GM19043 (cell line): Measurements from ENCODE around the gene CROCC2.

Source experiments
- ATAC-seq: cut with Tn5 transposase; IDR thresholded peaks from one replicate; pipeline ENCODE4 v1.9.1; 2021; ENCODE audit warnings: low read depth; ENCODE audit not compliant: unreplicated experiment

Gene CROCC2

GRCh38 chr2:240919786-240920782 lies 13.9 kb downstream of the CROCC2 start:
- ATAC-seq, result no peak

GRCh38 chr2:240920783-240921231 lies 14.7 kb downstream of the CROCC2 start:
- ATAC-seq, result no peak

GRCh38 chr2:240921311-240921994 lies 15.3 kb downstream of the CROCC2 start:
- ATAC-seq, result no peak

GRCh38 chr2:240921995-240922244 lies 15.8 kb downstream of the CROCC2 start:
- no peak for ATAC-seq

GRCh38 chr2:240922245-240922981 lies 16.3 kb downstream of the CROCC2 start:
- no peak for ATAC-seq

GRCh38 chr2:240922982-240923537 lies 16.9 kb downstream of the CROCC2 start:
- no peak for ATAC-seq

GRCh38 chr2:240925191-240925567 lies 19.0 kb downstream of the CROCC2 start:
- ATAC-seq, result no peak

- ATAC-seq, result no peak
These were observed 19.7 kb downstream of the CROCC2 start for GRCh38 chr2:240925568-240926515.

- no peak for ATAC-seq
These were observed 20.6 kb downstream of the CROCC2 start for GRCh38 chr2:240926516-240927389.

- no peak for ATAC-seq
These were observed 21.2 kb downstream of the CROCC2 start for GRCh38 chr2:240927390-240927781.

- no peak for ATAC-seq
These were observed 22.6 kb downstream of the CROCC2 start for GRCh38 chr2:240928476-240929363.

- no peak for ATAC-seq
These were observed 23.4 kb downstream of the CROCC2 start for GRCh38 chr2:240929364-240930095.

- ATAC-seq, result no peak
These were observed 24.0 kb downstream of the CROCC2 start for GRCh38 chr2:240930096-240930630.

- no peak for ATAC-seq
These were observed 24.6 kb downstream of the CROCC2 start for GRCh38 chr2:240930631-240931318.

- ATAC-seq, result no peak
These were observed 25.3 kb downstream of the CROCC2 start for GRCh38 chr2:240931319-240931949.
